Islet of Langerhans (tissue), 1 donor: ENCODE results near the gene PHLPP1.
"Not testable (repeated sequence)": the region's sequence is repeated elsewhere in the genome, so short reads cannot be mapped to it uniquely, and the experiment has no call there.

Experiments
- FAIRE-seq: peaks from one replicate; lab custom pipeline; 2011; peaks lifted over from hg19 to GRCh38; lab: Jason Lieb, UNC

PHLPP1 gene

DNA sequence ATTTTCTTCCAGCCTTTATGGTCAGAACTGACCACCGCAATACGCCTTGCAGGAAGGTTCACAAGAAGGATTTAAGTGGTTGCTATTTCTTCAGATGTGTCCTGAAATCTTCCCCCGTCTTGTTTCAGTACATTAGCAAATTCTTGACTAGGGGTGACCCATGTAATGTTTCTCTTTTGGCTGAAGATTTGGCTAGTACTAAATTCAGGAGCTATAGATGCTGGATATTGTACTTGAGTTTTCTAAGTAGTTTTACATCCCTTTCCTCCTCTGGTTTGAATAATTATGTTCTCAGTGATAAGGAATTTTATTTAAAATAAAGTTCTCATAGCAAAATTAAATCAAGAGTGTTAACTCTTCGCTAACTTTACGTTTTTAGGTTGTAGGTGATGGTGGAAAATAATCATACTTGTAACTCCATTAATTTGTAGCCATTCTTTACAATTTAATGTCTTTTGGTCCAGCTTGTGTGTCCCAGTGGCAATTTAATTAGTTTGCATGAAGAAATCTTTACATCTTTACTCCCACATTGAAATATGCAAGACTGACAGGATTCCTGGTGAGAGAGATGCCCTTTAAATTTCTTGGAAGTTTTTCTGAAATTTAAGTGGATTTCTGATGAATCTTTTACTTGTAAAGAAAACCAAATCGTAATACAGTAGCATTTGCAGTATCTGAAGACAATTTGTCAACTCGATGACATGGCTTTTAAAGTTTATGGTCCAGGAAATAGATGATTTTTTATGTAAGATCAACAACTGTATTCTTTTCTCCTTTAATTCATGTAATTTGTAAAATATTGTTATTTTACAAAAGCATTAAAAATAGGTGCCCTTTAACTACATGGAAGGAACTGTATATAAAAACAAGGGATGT, 2.8 kb downstream of the PHLPP1 start:
- FAIRE-seq, result no peak

GRCh38 chr18:62720048-62720447, 4.7 kb downstream of the PHLPP1 start:
- FAIRE-seq, result no peak

DNA sequence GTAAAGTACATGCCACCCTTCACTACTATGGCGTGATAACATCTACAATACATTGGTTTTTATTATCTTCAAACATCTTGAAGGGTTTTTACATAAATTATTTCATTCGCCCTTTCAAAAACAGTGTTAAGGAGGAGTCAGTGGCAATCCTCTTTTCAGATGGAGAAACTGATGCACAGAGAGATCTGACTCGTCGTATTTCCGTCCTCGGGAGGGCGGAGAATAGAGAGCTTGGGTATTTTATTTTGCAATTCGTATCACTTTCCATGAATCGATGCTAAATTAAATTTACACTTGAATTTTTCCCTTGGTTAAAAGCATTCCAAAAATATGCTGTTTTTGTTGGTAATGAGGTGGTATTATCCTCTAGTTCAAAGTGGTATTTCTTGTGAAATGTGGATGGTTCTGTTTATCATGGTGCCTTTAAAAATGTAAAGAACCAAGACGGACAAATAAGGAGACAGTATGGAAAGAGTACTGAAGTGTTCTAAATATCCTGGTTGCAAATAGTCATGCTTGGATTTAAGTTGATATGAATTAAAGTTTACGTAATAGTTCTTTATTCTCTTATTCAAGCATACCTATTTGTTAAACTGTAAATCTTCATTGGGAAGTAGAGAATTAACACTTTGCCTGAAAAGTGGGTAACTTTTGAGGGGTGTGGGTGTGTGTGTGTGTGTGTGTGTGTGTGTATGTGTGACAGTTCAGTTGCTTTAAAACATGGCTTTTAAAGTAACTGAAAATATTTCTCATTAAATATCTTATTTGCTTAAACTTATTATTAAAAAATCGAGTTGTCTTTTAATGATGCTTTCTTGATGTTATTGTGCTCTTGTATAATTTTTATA, 5.6 kb downstream of the PHLPP1 start:
- FAIRE-seq, result no peak

GRCh38 chr18:62721839-62722795, 6.8 kb downstream of the PHLPP1 start:
- no peak for FAIRE-seq

GRCh38 chr18:62723666-62724281, 8.4 kb downstream of the PHLPP1 start:
- FAIRE-seq, result no peak

GRCh38 chr18:62725896-62726295, 10.6 kb downstream of the PHLPP1 start:
- no peak for FAIRE-seq

DNA sequence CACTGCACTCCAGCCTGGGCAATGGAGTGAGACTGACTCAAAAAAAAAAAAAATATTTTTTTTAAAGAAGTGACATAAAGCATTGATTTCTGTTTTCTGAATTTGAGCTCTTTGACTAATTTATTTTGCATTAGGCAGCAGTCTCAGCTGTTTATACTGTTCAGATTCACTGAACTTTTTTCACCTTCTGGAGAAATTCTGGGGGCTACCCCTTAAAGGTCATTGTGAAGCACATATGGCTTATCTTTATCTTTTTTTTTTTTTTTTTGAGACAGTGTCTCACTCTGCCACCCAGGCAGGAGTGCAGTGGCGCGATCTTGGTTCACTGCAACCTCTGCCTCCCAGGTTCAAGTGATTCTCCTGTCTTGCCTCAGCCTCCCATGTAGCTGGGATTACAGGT, 12.9 kb downstream of the PHLPP1 start:
- no peak for FAIRE-seq

- no peak for FAIRE-seq
Measured at GRCh38 chr18:62729487-62730386, 14.4 kb downstream of the PHLPP1 start.

DNA sequence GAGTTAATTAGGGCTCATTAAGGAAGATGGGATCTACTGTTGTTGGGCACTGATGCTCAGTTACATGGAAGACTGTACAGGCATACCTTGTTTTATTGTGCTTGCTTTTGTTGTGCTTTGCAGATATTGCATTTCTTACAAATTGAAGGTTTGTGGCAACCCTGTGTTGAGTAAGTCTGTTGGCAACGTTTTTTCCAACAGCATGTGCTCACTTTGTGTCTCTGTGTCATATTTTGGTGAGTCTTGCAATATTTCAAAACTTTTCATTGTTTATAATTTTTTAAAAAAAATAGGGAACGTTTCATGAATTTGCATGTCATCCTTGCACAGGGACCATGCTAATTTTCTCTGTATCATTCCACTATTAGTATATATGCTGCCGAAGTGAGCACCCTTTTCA, 15.6 kb downstream of the PHLPP1 start:
- FAIRE-seq, result no peak

GRCh38 chr18:62732617-62733016, 17.3 kb downstream of the PHLPP1 start:
- FAIRE-seq, result no peak

GRCh38 chr18:62734290-62734689, 18.9 kb downstream of the PHLPP1 start:
- no peak for FAIRE-seq

DNA sequence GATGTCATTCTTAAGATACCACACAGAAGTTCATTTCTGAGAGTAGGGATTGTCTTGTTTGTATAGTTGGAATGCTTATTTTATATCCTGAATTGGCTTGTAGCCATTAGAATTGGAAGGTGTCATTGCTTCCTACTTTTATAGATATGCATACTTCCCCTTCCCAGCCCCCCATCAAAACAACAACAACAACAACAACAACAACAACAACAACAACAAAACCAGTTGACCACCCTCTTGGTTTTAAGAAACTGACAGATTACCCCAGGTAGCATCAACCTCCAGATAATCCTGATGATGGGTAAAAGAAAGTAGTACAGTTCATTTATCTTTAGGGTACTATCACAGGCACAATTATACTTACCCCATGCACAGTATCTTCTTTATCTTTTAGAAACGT, 20.0 kb downstream of the PHLPP1 start:
- no peak for FAIRE-seq

DNA sequence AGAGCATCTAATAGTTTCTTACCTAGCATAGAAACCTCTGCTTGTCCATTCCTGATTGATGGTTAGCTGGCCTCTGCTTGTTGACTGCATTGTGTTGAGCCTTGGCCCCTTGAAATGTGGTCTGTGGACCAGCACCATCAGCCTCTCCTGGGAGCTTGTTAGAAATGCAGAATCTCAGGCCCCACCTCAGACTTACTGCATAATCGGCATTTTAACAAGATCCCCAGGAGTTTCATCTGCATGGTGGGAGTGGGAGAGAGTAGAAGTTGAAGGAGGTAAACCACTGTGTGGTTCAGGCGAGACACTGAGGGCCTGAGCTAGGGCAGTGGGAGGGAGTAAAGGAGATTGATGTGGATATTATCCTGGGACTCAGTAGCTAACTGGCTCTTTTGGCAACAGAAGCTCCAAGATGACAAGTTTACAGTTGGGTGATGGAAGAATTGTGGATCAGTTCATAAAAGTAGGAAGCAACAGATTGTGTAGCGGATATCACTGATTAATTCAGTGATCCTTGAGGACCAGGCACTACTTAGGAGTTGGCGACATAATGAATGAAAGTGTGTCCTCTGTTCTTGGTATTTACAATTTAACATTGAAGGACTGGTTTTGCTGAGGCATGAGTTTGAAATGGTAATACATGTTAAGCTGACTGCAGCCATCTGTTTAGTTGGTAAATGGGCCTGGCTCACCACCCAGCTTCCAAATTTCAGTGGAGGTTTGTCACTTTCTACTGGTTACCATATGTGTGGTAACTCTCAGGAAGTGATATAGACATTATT, 20.9 kb downstream of the PHLPP1 start:
- no peak for FAIRE-seq

DNA sequence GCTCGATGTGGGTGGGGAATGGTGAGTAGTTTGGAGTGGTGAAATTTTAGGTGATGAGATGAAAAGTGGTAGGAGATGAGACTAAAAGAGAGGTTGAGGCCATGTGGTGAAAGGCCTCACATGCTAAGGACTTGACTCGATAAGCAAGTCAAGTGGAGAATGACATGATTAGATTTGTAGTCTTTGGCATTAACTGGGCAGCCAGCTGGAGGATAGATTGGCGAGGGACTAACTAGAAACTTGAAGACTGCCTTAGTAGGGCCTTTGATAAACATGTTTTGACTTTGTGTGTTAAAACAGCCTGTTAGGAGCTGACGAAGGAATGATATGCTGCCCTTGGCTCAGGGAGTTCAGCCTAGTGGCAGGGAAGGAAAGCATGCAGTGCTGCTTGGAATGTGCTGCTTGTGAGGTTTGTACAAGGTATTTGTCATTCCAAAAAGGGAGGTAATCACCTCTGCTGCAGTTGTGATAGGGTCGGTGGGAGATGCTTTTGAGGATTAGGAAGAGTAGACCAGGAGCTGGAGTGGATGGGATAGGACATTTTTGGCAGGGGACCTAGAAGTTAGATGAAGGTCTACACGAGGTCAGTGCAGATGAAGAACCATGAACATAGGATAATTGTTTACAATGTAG, 22.0 kb downstream of the PHLPP1 start:
- no peak for FAIRE-seq

GRCh38 chr18:62738639-62739038, 23.3 kb downstream of the PHLPP1 start:
- no peak for FAIRE-seq

GRCh38 chr18:62739911-62740310, 24.6 kb downstream of the PHLPP1 start:
- no peak for FAIRE-seq

DNA sequence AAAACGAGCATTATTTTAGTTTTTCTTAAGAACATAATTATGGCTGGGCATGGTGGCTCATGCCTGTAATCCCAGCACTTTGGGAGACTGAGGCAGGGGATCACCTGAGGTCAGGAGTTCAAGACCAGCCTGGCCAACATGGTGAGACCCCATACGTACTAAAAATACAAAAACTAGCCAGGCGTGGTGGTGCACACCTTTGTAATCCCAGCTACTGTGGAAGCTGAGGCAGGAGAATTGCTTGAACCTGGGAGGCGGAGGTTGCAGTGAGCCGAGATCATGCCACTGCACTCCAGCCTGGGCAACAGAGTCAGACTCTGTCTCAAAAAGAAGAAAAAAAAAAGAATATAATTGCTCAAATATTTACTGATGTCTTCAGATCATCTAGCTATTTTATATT, 25.3 kb downstream of the PHLPP1 start:
- not testable (repeated sequence) for FAIRE-seq

GRCh38 chr18:62741118-62741566, 25.8 kb downstream of the PHLPP1 start:
- FAIRE-seq, result peak; percentile 38

DNA sequence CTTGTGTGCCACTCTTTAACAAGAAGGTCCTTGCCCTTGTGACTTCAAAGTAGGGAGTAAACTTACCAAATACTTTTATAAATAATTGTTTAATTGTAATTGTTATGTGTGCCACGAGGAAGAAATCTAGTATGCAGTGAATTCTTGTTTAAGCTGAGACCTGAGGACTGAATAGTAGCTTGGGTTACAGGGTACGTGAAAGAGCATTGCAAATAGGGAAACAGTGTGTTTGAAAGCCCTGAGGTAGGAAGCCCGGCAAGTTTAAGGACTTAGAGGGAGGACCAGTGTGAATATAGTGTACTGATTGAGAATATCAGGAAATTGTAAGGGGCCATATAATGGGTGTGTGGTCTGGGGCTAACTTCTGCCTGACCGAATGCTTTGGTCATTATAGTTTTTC, 26.2 kb downstream of the PHLPP1 start:
- FAIRE-seq, result no peak
